A673 (cell line): ENCODE measurements around the gene SESN1. TPM values are rescaled to one million over a fixed set of nuclear protein-coding genes. Genes with fewer than 3 reads are reported as not detected.

Experiments
- BruUV-seq: library from RNA; stranded (reverse); fragments of 400-500 nt; replicated peaks from 2 replicates; lab custom pipeline; 2021; lab: Mats Ljungman, UMichigan
- CTCF ChIA-PET: fragments of 300-600 bp; sonication (Branson Sonifier 250); formaldehyde crosslinking; loops from one replicate; lab custom pipeline; 2022; ENCODE audit warnings: antibody characterized with exemption; lab: Charles Lee
- POLR2A ChIA-PET: fragments of 300-600 bp; sonication (Branson Sonifier 250); formaldehyde crosslinking; loops from one replicate; lab custom pipeline; 2022; ENCODE audit warnings: antibody characterized with exemption; ENCODE audit not compliant: low non-redundant PET; lab: Charles Lee
- DNase-seq: peaks from one replicate; pipeline ENCODE4 v3.0.0-alpha.2; 2015; ENCODE audit warnings: low spot score
- H3K27ac ChIP-seq: fragments of 200-600 bp; sonication (generic); 2 replicates; pipeline ENCODE4 v1.5.1; 2016; ENCODE audit warnings: mixed run types, low read depth, mild to moderate bottlenecking, mixed read lengths, antibody characterized with exemption, low read length; ENCODE audit not compliant: poor library complexity, severe bottlenecking
- H3K27me3 ChIP-seq: fragments of 200-600 bp; sonication (generic); replicated peaks from 2 replicates; pipeline ENCODE4 v1.6.1; 2017; ENCODE audit warnings: mixed run types, low read depth, mild to moderate bottlenecking, mixed read lengths, antibody characterized with exemption, low read length; ENCODE audit not compliant: insufficient read depth, poor library complexity
- H3K36me3 ChIP-seq: fragments of 200-600 bp; sonication (generic); 2 replicates; pipeline ENCODE4 v1.6.1; 2016; ENCODE audit warnings: mixed run types, mild to moderate bottlenecking, mixed read lengths, antibody characterized with exemption, low read length; ENCODE audit not compliant: insufficient read depth, poor library complexity, severe bottlenecking
- H3K4me1 ChIP-seq: fragments of 200-600 bp; sonication (generic); 2 replicates; pipeline ENCODE4 v1.6.1; 2017; ENCODE audit warnings: mixed run types, mild to moderate bottlenecking, mixed read lengths, antibody characterized with exemption, low read length; ENCODE audit not compliant: insufficient read depth, poor library complexity, severe bottlenecking
- H3K4me3 ChIP-seq: fragments of 200-600 bp; sonication (generic); 2 replicates; pipeline ENCODE4 v1.5.1; 2016; ENCODE audit warnings: low read depth, mixed run types, mild to moderate bottlenecking, mixed read lengths, low read length; ENCODE audit not compliant: poor library complexity, severe bottlenecking
- H3K9me3 ChIP-seq: fragments of 200-600 bp; sonication (generic); 2 replicates; pipeline ENCODE4 v1.6.1; 2016; ENCODE audit warnings: mixed run types, low read depth, mild to moderate bottlenecking, mixed read lengths, antibody characterized with exemption, low read length; ENCODE audit not compliant: poor library complexity, severe bottlenecking
- EZH2 ChIP-seq: fragments of 200-600 bp; sonication (generic); IDR thresholded peaks from 2 replicates; pipeline ENCODE4 v1.6.1; 2017; ENCODE audit warnings: borderline replicate concordance, low read depth, mild to moderate bottlenecking, mixed read lengths, antibody characterized with exemption, low read length; ENCODE audit not compliant: poor library complexity, severe bottlenecking
- intact Hi-C: fragments of 100-400 bp; cut with micrococcal nuclease; formaldehyde crosslinking; loops from one replicate; pipeline ENCODE4 v1.10.0; 2022; ENCODE audit not compliant: unreplicated experiment
- total RNA-seq: library from RNA; stranded (reverse); gene quantifications from 2 replicates; pipeline ENCODE4 v1.2.3, GENCODE V29; 2021
- TF ChIP-seq, protein P1 (sequence below): fragments of 300-800, 200-600 bp; sonication (generic); conservative IDR thresholded peaks from 2 replicates; pipeline ENCODE4 v1.5.1; 2017; ENCODE audit warnings: low read depth, mild to moderate bottlenecking, antibody characterized with exemption, low read length, moderate library complexity, mixed read lengths

Gene SESN1
- total RNA-seq, 1 experiment from 2014 or later = 4.1 TPM

DNA sequence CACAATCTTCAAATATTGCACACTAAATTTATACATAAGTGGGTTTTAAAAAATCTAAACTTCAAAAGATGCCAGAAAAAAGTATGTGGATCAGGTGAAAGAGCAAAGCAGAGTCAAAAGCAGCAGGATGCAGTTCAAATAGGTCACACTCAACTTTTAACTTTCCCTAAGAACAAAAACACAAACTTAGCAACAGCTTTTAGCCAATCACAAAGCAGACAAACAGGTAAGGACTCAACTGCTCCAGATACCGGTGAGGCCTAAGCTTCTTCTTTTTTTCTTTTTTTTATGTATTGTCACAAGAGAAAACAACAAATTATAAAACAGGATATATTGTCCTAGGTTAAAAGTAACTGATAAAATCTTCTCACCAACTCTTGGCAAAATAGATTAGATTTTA is 74.7 kb downstream of the SESN1 start:
- intact Hi-C loops = no loop called here
- no peak for DNase-seq
- Histone ChIP-seq H3K4me3 (no peak overlapping the region), H3K9me3 (no peaks in the 10 kb centered on the region), H3K36me3 (no peaks in the 10 kb centered on the region), H3K4me1 (no peaks in the 10 kb centered on the region), H3K27me3 (no peaks in the 10 kb centered on the region), H3K27ac (no peak overlapping the region)
- BruUV-seq = no TSS peak
- POLR2A ChIA-PET = no interaction called here
- no peak for TF ChIP-seq EZH2
- TF ChIP-seq, protein P1, sequence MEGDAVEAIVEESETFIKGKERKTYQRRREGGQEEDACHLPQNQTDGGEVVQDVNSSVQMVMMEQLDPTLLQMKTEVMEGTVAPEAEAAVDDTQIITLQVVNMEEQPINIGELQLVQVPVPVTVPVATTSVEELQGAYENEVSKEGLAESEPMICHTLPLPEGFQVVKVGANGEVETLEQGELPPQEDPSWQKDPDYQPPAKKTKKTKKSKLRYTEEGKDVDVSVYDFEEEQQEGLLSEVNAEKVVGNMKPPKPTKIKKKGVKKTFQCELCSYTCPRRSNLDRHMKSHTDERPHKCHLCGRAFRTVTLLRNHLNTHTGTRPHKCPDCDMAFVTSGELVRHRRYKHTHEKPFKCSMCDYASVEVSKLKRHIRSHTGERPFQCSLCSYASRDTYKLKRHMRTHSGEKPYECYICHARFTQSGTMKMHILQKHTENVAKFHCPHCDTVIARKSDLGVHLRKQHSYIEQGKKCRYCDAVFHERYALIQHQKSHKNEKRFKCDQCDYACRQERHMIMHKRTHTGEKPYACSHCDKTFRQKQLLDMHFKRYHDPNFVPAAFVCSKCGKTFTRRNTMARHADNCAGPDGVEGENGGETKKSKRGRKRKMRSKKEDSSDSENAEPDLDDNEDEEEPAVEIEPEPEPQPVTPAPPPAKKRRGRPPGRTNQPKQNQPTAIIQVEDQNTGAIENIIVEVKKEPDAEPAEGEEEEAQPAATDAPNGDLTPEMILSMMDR = no peak
- CTCF ChIA-PET = no interaction called here

DNA sequence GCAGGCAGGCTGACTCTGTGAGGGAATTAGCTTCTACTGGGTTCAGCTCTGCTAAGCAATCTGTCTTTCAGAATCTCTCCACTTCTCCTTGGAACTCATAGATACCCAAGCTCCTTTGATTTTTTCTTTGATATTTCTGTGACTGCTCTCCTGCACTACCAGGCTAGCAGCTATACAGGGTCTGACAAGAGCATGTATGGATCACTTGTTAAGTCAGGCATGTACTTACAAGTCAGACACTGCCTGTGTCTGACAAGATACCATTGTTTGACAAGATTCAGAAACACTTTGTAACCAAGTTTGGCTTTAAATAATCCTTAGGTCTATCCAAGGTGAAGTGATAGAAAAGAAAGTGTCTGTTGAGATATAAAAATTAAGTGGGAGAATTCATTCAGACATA is 79.5 kb downstream of the SESN1 start:
- Histone ChIP-seq H3K9me3 (no peaks in the 10 kb centered on the region), H3K36me3 (no peaks in the 10 kb centered on the region), H3K27me3 (no peaks in the 10 kb centered on the region), H3K4me3 (no peak overlapping the region), H3K4me1 (no peaks in the 10 kb centered on the region), H3K27ac (no peak overlapping the region)
- BruUV-seq = no TSS peak
- intact Hi-C loops = no loop called here
- ChIA-PET POLR2A (no interaction called here), CTCF (no interaction called here)
- no peak for TF ChIP-seq EZH2
- TF ChIP-seq, protein P1 = no peak
- DNase-seq = no peak

DNA sequence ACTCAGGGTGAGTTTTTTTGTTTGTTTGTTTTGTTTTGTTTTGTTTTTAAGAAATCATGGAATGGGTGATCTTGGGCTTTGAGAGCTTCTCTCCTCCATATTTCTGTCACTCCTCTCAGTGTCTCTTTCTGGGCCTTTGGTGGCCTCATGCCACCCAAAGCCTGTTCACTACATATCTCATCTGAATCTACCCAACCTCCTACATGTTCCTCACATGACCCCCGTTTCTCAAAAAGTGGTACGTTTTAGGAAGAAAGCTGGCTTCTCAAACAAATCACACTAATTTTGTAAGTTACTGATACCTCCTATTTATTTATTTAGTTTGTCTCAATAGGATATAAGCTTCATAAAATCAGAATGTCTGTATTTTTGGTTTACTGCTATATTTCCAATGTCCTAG is 80.0 kb downstream of the SESN1 start:
- Histone ChIP-seq H3K27ac (no peak overlapping the region), H3K4me3 (no peak overlapping the region), H3K27me3 (no peaks in the 10 kb centered on the region), H3K9me3 (no peaks in the 10 kb centered on the region), H3K4me1 (no peaks in the 10 kb centered on the region), H3K36me3 (no peaks in the 10 kb centered on the region)
- no peak for TF ChIP-seq EZH2
- TF ChIP-seq, protein P1 = no peak
- intact Hi-C loops = no loop called here
- BruUV-seq = no TSS peak
- CTCF ChIA-PET = no interaction called here
- POLR2A ChIA-PET = no interaction called here
- DNase-seq = no peak
